Omental fat pad (tissue), 4 donors: Measurements from ENCODE around the gene POLE2. TPM values are rescaled to one million over a fixed set of nuclear protein-coding genes. Genes with fewer than 3 reads are reported as not detected.

Source experiments
- ATAC-seq: fragments of 150-250 bp; one replicate; pipeline ENCODE4 v1.9.1; 2016; ENCODE audit warnings: mild to moderate bottlenecking, moderate library complexity; ENCODE audit not compliant: low FRiP score
- DNase-seq: peaks from one replicate; pipeline ENCODE4 v3.0.0-alpha.2; 2019; ENCODE audit warnings: low spot score
- CTCF ChIP-seq, 3 donors: fragments of 450-650 bp; IDR thresholded peaks; one replicate each; pipeline ENCODE4 v1.5.1; 2016 to 2017; ENCODE audit warnings: antibody characterized with exemption in 3 of 3, mild to moderate bottlenecking in 3 of 3, moderate library complexity in 2 of 3
- small RNA-seq: library from RNA; depleted of rRNA; stranded (forward); fragments of <200 nt; gene quantifications from one replicate; pipeline ENCODE3, GENCODE V24; 2016
- total RNA-seq, 4 donors: library from RNA; depleted of rRNA; stranded (reverse); fragments of >200 nt; gene quantifications; one replicate each; pipeline ENCODE4 v1.1.0, GENCODE V29; 2016

Gene POLE2
- total RNA-seq, 4 donors from 2014 or later, result 0.84 to 2.6 (median 2.1) TPM

DNA sequence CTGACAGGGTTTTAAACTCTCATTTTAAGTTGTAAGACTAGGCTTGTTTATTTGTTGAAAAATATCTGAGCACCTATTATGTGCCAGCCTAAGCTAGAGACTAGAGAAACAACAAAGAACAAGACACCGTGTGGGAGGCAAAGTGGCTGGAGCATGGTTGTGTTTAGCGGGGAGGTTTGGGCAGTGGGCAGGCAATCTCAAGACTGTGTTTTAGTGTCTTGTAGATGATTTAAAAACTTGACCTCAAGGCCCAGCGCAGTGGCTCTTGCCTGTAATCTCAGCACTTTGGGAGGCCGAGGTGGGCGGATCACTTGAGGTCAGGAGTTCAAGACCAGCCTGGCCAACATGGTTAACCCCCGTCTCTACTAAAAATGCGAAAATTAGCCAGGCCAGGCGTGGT is 75.3 kb downstream of the POLE2 start:
- no peak for ATAC-seq
- TF ChIP-seq CTCF (IDR thresholded peaks at IDR 0.05), result no peak
- DNase-seq, result no peak

- ATAC-seq (no peak), DNase-seq (no peak)
- no peak for TF ChIP-seq CTCF (IDR thresholded peaks at IDR 0.05)
Observed at GRCh38 chr14:49612251-49612650, 75.8 kb downstream of the POLE2 start.

- TF ChIP-seq CTCF (IDR thresholded peaks at IDR 0.05), result no peak
- DNase-seq, result no peak
- no peak for ATAC-seq
Observed at GRCh38 chr14:49607583-49607982, 80.4 kb downstream of the POLE2 start.

- DNase-seq (peak; percentile 64), ATAC-seq (peak; percentile 83)
- no peak for TF ChIP-seq CTCF (IDR thresholded peaks at IDR 0.05)
Observed at GRCh38 chr14:49598485-49599300, 89.3 kb downstream of the POLE2 start, which contains the start of gene LRR1. Gene LRR1 (plus strand): TSS chr14:49598940. CDS start chr14:49599021, 81 bp downstream.

DNA sequence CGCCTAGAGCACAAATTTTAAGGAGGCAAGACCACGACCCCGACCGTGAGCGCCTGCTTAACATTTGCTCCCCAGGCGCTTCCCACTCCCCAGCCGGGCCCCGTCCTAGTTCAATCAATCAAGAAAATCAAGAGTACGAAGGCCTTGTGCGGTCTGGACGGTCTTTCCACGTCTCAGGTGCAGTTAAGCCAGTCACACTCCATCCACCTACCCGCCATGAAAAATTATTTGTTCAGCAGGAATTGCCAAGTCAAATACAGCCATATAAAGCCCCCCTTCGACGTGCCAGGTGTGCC is 89.9 kb downstream of the POLE2 start:
- TF ChIP-seq CTCF (IDR thresholded peaks at IDR 0.05), result no peak
- ATAC-seq, result peak; percentile 18
- DNase-seq, result no peak

- ATAC-seq (no peak), DNase-seq (no peak)
- TF ChIP-seq CTCF (IDR thresholded peaks at IDR 0.05), result no peak
Observed at GRCh38 chr14:49594347-49595091, 93.5 kb downstream of the POLE2 start.

Small RNAs within 50 kb of the gene (small RNA-seq; reads per million reads assigned to genes)
- gene AL139099.3 (not detected), gene RNU6ATAC30P (not detected)

Other genes starting within 250 kb of the POLE2 start
- gene RPS29, start 101.8 kb downstream of the POLE2 start, total RNA-seq, result over 10,000 TPM in 1 of 4 donors, 1,000 to 10,000 TPM in 3; 4,173 to 10,135 (median 9,095) TPM
- 10 to 100 TPM in 2 of 4 donors, 1 to 10 TPM in 2; 5.0 to 15.6 (median 8.1) TPM for gene LRR1, start 89.3 kb downstream of the POLE2 start, total RNA-seq
- gene RPL36AL, start 67.6 kb downstream of the POLE2 start, total RNA-seq, result 100 to 1,000 TPM; 150 to 280 (median 234) TPM
- 10 to 100 TPM; 32.3 to 70.6 (median 36.5) TPM for gene MGAT2, start 67.4 kb downstream of the POLE2 start, total RNA-seq
- gene DNAAF2, start 53.0 kb downstream of the POLE2 start, total RNA-seq, result 10 to 100 TPM in 2 of 4 donors, 1 to 10 TPM in 2; 7.2 to 16.5 (median 10.3) TPM
- gene KLHDC1, start 4.9 kb upstream of the POLE2 start, total RNA-seq, result 10 to 100 TPM in 1 of 4 donors, 1 to 10 TPM in 3; 2.9 to 10.2 (median 7.1) TPM
- gene KLHDC2, start 79.9 kb upstream of the POLE2 start, total RNA-seq, result 10 to 100 TPM; 30.5 to 82.4 (median 50.6) TPM
- 10 to 100 TPM; 59.6 to 87.8 (median 67.7) TPM for gene NEMF, start 164.6 kb upstream of the POLE2 start, total RNA-seq
- gene ARF6, start 204.9 kb upstream of the POLE2 start, total RNA-seq, result 10 to 100 TPM; 35.4 to 85.0 (median 45.9) TPM